Measurements from ENCODE around the gene TCN2.

DNA sequence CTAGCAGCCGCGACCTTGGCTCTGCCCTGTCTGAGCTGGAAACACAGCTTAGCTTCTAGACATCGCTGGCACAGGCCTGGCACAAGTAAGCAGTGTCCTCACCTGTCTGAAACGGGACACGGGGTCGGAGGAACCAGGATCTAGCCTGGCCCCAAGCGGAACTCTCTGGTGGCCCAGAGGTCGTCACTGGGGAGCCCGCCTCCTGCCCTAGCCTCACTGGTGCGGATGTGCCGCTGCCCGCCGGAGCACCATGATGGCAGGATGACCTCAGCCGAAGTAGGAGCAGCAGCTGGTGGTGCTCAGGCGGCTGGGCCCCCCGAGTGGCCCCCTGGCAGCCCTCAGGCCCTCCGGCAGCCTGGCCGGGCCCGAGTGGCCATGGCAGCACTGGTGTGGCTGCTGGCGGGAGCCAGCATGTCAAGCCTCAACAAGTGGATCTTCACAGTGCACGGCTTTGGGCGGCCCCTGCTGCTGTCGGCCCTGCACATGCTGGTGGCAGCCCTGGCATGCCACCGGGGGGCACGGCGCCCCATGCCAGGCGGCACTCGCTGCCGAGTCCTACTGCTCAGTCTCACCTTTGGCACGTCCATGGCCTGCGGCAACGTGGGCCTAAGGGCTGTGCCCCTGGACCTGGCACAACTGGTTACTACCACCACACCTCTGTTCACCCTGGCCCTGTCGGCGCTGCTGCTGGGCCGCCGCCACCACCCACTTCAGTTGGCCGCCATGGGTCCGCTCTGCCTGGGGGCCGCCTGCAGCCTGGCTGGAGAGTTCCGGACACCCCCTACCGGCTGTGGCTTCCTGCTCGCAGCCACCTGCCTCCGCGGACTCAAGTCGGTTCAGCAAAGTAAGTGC is 29.5 kb downstream of the TCN2 start:
- TF ChIP-seq, protein P1, sequence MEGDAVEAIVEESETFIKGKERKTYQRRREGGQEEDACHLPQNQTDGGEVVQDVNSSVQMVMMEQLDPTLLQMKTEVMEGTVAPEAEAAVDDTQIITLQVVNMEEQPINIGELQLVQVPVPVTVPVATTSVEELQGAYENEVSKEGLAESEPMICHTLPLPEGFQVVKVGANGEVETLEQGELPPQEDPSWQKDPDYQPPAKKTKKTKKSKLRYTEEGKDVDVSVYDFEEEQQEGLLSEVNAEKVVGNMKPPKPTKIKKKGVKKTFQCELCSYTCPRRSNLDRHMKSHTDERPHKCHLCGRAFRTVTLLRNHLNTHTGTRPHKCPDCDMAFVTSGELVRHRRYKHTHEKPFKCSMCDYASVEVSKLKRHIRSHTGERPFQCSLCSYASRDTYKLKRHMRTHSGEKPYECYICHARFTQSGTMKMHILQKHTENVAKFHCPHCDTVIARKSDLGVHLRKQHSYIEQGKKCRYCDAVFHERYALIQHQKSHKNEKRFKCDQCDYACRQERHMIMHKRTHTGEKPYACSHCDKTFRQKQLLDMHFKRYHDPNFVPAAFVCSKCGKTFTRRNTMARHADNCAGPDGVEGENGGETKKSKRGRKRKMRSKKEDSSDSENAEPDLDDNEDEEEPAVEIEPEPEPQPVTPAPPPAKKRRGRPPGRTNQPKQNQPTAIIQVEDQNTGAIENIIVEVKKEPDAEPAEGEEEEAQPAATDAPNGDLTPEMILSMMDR (IDR thresholded peaks at IDR 0.05; ENCODE audit: low read depth, low read length, missing input control), result no peak
- TF ChIP-seq, protein P2, sequence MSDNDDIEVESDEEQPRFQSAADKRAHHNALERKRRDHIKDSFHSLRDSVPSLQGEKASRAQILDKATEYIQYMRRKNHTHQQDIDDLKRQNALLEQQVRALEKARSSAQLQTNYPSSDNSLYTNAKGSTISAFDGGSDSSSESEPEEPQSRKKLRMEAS (IDR thresholded peaks at IDR 0.05), result no peak
- no peak for TF ChIP-seq YY1 (IDR thresholded peaks at IDR 0.05)

Data from liver (tissue), 2 donors.